IMR-90 (cell line): ENCODE results near the gene MYH3. TPM values are rescaled to one million over a fixed set of nuclear protein-coding genes. Genes with fewer than 3 reads are reported as not detected.
"Not testable (repeated sequence)": the region's sequence is repeated elsewhere in the genome, so short reads cannot be mapped to it uniquely, and the experiment has no call there.

Source experiments
- ATAC-seq: fragments of 200-7000 bp; cut with Tn5 transposase; 2 replicates; pipeline ENCODE4 v1.9.1; 2020; ENCODE audit warnings: low read depth, mild to moderate bottlenecking, moderate library complexity
- BruUV-seq: library from RNA; stranded (reverse); fragments of 400-500 nt; replicated peaks from 2 replicates; lab custom pipeline; 2021; lab: Mats Ljungman, UMichigan
- CTCF ChIA-PET: fragments of 300-600 bp; formaldehyde crosslinking; extraction: SDS; loops from one replicate; lab custom pipeline; 2021; ENCODE audit warnings: antibody characterized with exemption; lab: Yijun Ruan, JAX
- POLR2A ChIA-PET: fragments of 300-600 bp; sonication (Branson Sonifier 250); formaldehyde crosslinking; loops from one replicate; lab custom pipeline; 2022; ENCODE audit warnings: antibody characterized with exemption; ENCODE audit not compliant: unreplicated experiment; lab: Charles Lee
- DNase-seq: peaks from one replicate; pipeline ENCODE4 v3.0.0; 2013
- H2AFZ ChIP-seq: replicated peaks from 2 replicates; pipeline ENCODE3; 2013; ENCODE audit warnings: low read length, mild to moderate bottlenecking; ENCODE audit not compliant: poor library complexity
- H2AK5ac ChIP-seq: 2 replicates; pipeline ENCODE4 v1.6.1; 2013; ENCODE audit warnings: low read depth, low read length, inconsistent platforms
- H2AK9ac ChIP-seq: replicated peaks from 2 replicates; pipeline ENCODE3; 2013; ENCODE audit warnings: mild to moderate bottlenecking, low read depth, low read length, moderate library complexity; ENCODE audit not compliant: poor library complexity
- H2BK120ac ChIP-seq: 2 replicates; pipeline ENCODE4 v1.6.1; 2013; ENCODE audit warnings: low read depth, low read length, inconsistent platforms
- H2BK15ac ChIP-seq: 3 replicates; pipeline ENCODE4 v1.6.1; 2013; ENCODE audit warnings: low read depth, low read length, inconsistent platforms
- H2BK20ac ChIP-seq: 2 replicates; pipeline ENCODE4 v1.6.1; 2013; ENCODE audit warnings: low read depth, mild to moderate bottlenecking, inconsistent platforms, low read length, moderate library complexity
- H2BK5ac ChIP-seq: 2 replicates; pipeline ENCODE4 v1.6.1; 2013; ENCODE audit warnings: mild to moderate bottlenecking, low read depth, low read length, inconsistent platforms; ENCODE audit not compliant: poor library complexity, severe bottlenecking
- H3K14ac ChIP-seq: replicated peaks from 2 replicates; pipeline ENCODE4 v1.6.1; 2013; ENCODE audit warnings: low read depth, low read length, inconsistent platforms
- H3K18ac ChIP-seq: 2 replicates; pipeline ENCODE4 v1.6.1; 2013; ENCODE audit warnings: low read depth, low read length, control low read depth
- H3K23ac ChIP-seq: 2 replicates; pipeline ENCODE4 v1.6.1; 2013; ENCODE audit warnings: low read depth, low read length, inconsistent platforms
- H3K27ac ChIP-seq: 2 replicates; pipeline ENCODE4 v1.5.1; 2013; ENCODE audit warnings: mild to moderate bottlenecking, control low read depth, low read length; ENCODE audit not compliant: insufficient read depth
- H3K27me3 ChIP-seq: 2 replicates; pipeline ENCODE4 v1.6.1; 2013; ENCODE audit warnings: low read length; ENCODE audit not compliant: control insufficient read depth, insufficient read depth
- H3K36me3 ChIP-seq: 2 replicates; pipeline ENCODE4 v1.6.1; 2013; ENCODE audit warnings: low read length, mixed read lengths; ENCODE audit not compliant: control insufficient read depth, insufficient read depth
- H3K4ac ChIP-seq: 2 replicates; pipeline ENCODE4 v1.6.1; 2013; ENCODE audit warnings: low read depth, low read length, inconsistent platforms
- H3K4me1 ChIP-seq: 2 replicates; pipeline ENCODE4 v1.6.1; 2013; ENCODE audit warnings: low read length, mixed read lengths; ENCODE audit not compliant: control insufficient read depth, insufficient read depth
- H3K4me2 ChIP-seq: 2 replicates; pipeline ENCODE4 v1.6.1; 2013; ENCODE audit warnings: low read depth, mild to moderate bottlenecking, control low read depth, low read length, moderate library complexity
- H3K4me3 ChIP-seq: 2 replicates; pipeline ENCODE4 v1.5.1; 2013; ENCODE audit warnings: low read depth, mild to moderate bottlenecking, control low read depth, low read length, moderate library complexity; ENCODE audit not compliant: insufficient read depth
- H3K56ac ChIP-seq: 2 replicates; pipeline ENCODE4 v1.6.1; 2013; ENCODE audit warnings: low read length, inconsistent platforms; ENCODE audit not compliant: insufficient read depth; ENCODE audit errors: extremely low read depth
- H3K79me1 ChIP-seq, 2 experiments: 2 replicates each; pipeline ENCODE4 v1.6.1; 2013; ENCODE audit warnings: low read length in 2 of 2, inconsistent platforms in 1 of 2, low read depth in 1 of 2
- H3K9ac ChIP-seq: 2 replicates; pipeline ENCODE4 v1.6.1; 2013; ENCODE audit warnings: low read depth, low read length, control low read depth
- H3K9me1 ChIP-seq: 2 replicates; pipeline ENCODE4 v1.6.1; 2013; ENCODE audit warnings: low read length, inconsistent platforms; ENCODE audit not compliant: insufficient read depth
- H3K9me3 ChIP-seq: 2 replicates; pipeline ENCODE4 v1.6.1; 2013; ENCODE audit warnings: low read length; ENCODE audit not compliant: control insufficient read depth, insufficient read depth
- H4K20me1 ChIP-seq: 2 replicates; pipeline ENCODE4 v1.6.1; 2013; ENCODE audit warnings: low read length, inconsistent platforms; ENCODE audit not compliant: insufficient read depth
- H4K5ac ChIP-seq: 2 replicates; pipeline ENCODE4 v1.6.1; 2013; ENCODE audit warnings: mild to moderate bottlenecking, low read depth, low read length, control low read depth
- H4K8ac ChIP-seq, 2 experiments: 2 replicates each; pipeline ENCODE4 v1.6.1; 2013; ENCODE audit warnings: low read depth in 2 of 2, low read length in 2 of 2, control low read depth in 1 of 2, inconsistent platforms in 1 of 2
- H4K91ac ChIP-seq: 2 replicates; pipeline ENCODE4 v1.6.1; 2013; ENCODE audit warnings: low read depth, low read length, inconsistent platforms; ENCODE audit not compliant: insufficient read depth
- RCOR1 ChIP-seq: IDR thresholded peaks from 2 replicates; pipeline ENCODE4 v1.6.1; 2012; ENCODE audit warnings: mild to moderate bottlenecking, low read length, improper control_type of control experiment; ENCODE audit not compliant: insufficient replicate concordance
- WGBS, 2 experiments: methylation state at CpG; one replicate each; pipeline versions ENCODE4 v1.1.5 to v1.1.7; 2013; ENCODE audit warnings: missing lambda C conversion rate in 2 of 2; ENCODE audit not compliant: insufficient read length in 1 of 2; ENCODE audit errors: extremely low coverage in 2 of 2; 5-methylcytosine and 5-hydroxymethylcytosine counted together
- dilution Hi-C: fragments of 300-500 bp; cut with HindIII; formaldehyde crosslinking; loops from one replicate; pipeline ENCODE4 v1.14.3; 2018; ENCODE audit warnings: low sequenced_read_pairs; ENCODE audit not compliant: unreplicated experiment
- in situ Hi-C: fragments of 300-500 bp; cut with MboI; formaldehyde crosslinking; loops from 3 replicates; pipeline ENCODE4 v1.14.3; 2019; ENCODE audit warnings: low sequenced_read_pairs, inconsistent platforms, mixed read lengths
- intact Hi-C: fragments of 100-400 bp; cut with micrococcal nuclease; formaldehyde crosslinking; loops from 2 replicates; pipeline ENCODE4 v1.10.0; 2022
- polyA plus RNA-seq, 3 experiments: library from polyadenylated mRNA; depleted of rRNA; stranded (reverse); fragments of >200 nt; gene quantifications; 2 replicates each; pipeline ENCODE4 v1.2.3, GENCODE V29; 2012; ENCODE audit warnings: low replicate concordance in 1 of 3
- total RNA-seq: library from RNA; depleted of rRNA; stranded (reverse); fragments of >200 nt; gene quantifications from 2 replicates; pipeline ENCODE4 v1.2.3, GENCODE V29; 2012
- TF ChIP-seq, protein P1 (sequence below): fragments of 150-350 bp; IDR thresholded peaks from 2 replicates; pipeline ENCODE4 v1.6.1; 2016; ENCODE audit warnings: low read depth, mild to moderate bottlenecking, low read length, moderate library complexity, borderline replicate concordance

Gene MYH3
- total and polyA plus RNA-seq, 2 of the 4 experiments (the other 2 are of a cell fraction), result 0.54 to 0.63 TPM

GRCh38 chr17:10697092-10698081 lies 40.3 kb upstream of the MYH3 start, which contains the start of the genes ADPRM and SCO1 (continued):
- TF ChIP-seq, protein P1, sequence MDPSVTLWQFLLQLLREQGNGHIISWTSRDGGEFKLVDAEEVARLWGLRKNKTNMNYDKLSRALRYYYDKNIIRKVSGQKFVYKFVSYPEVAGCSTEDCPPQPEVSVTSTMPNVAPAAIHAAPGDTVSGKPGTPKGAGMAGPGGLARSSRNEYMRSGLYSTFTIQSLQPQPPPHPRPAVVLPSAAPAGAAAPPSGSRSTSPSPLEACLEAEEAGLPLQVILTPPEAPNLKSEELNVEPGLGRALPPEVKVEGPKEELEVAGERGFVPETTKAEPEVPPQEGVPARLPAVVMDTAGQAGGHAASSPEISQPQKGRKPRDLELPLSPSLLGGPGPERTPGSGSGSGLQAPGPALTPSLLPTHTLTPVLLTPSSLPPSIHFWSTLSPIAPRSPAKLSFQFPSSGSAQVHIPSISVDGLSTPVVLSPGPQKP, result no peak
- TF ChIP-seq RCOR1, result no peak

DNA sequence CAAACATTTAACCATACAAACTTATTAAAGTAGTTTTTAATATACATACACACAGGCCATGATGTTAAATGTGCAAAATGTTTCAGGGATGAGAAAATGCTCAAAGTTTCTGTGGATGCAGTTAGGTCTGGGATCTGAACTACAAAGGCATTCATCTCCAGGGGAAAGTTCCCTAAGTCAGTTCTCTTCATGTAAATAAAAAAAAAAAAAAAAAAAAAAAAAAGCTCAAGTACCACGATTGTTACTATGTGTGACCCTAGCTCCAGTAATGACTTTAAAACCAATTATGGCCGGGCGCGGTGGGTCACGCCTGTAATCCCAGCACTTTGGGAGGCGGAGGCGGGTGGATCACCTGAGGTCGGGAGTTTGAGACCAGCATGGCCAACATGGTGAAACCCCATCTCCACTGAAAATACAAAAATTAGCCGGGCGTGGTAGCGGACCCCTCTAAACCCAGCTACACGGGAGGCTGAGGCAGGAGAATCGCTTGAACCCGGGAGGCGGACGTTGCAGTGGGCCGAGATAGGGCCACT lies 38.8 kb upstream of the MYH3 start:
- H3K23ac ChIP-seq, H3K14ac ChIP-seq, H2AK9ac ChIP-seq, H3K18ac ChIP-seq, H3K27me3 ChIP-seq, H3K4me1 ChIP-seq, ATAC-seq, H4K8ac ChIP-seq, H4K5ac ChIP-seq, H3K9me1 ChIP-seq, BruUV-seq, H3K4ac ChIP-seq, H4K91ac ChIP-seq, H3K27ac ChIP-seq, in situ Hi-C loops, H2BK20ac ChIP-seq, H3K9ac ChIP-seq, H2BK15ac ChIP-seq, H3K9me3 ChIP-seq, H2BK5ac ChIP-seq, H2AK5ac ChIP-seq, H3K56ac ChIP-seq, H2AFZ ChIP-seq, H2BK120ac ChIP-seq, H4K20me1 ChIP-seq, H3K4me3 ChIP-seq, dilution Hi-C loops, CTCF ChIA-PET, DNase-seq: not testable (repeated sequence)
- Histone ChIP-seq H3K79me1 (peaks cover 34 to 53% of the 10 kb centered on the region in 2 experiments), H3K36me3 (peaks cover 16% of the 10 kb centered on the region), H3K4me2 (peak overlapping the region; percentile 83; the same call in 1 of the 2 replicates)
- POLR2A ChIA-PET, result interaction anchor here (0.7 kb wide), 1 partner anchor 1302 kb away, joined by 3 read pairs; the partner anchor contains the start of gene ZNF18
- intact Hi-C loops, result loop anchor here (2.0 to 5.0 kb wide), 2 partner anchors 13 to 49 kb away; no protein-coding TSS in a partner anchor
- no CpG with 5 or more reads among the region's 17 CpGs for WGBS, 2 experiments
